Small intestine (tissue), 7 donors: Measurements from ENCODE around the gene NRAS. TPM values are rescaled to one million over a fixed set of nuclear protein-coding genes. Genes with fewer than 3 reads are reported as not detected.
A peak's percentile ranks its signal among the peaks of the same experiment; 100 is the strongest.

Source experiments
- DNase-seq, 2 donors: peaks; one replicate each; pipeline versions ENCODE4 v3.0.0 to v3.0.0-alpha.2; 2013
- FAIRE-seq: peaks from 2 replicates; lab custom pipeline; 2012; peaks lifted over from hg19 to GRCh38; lab: Jason Lieb, UNC
- H3K27ac ChIP-seq, 3 donors: one replicate each; pipeline ENCODE4 v1.5.1; 2013; ENCODE audit warnings: low read length in 2 of 3, mild to moderate bottlenecking in 2 of 3, control low read depth in 1 of 3, inconsistent platforms in 1 of 3, low read depth in 1 of 3, moderate library complexity in 1 of 3
- H3K27me3 ChIP-seq, 3 donors: one replicate each; pipeline ENCODE4 v1.6.1; 2013; ENCODE audit warnings: low read length in 3 of 3, inconsistent platforms in 1 of 3; ENCODE audit not compliant: control insufficient read depth in 3 of 3, insufficient read depth in 3 of 3
- H3K36me3 ChIP-seq, 3 donors: one replicate each; pipeline ENCODE4 v1.6.1; 2013; ENCODE audit warnings: low read length in 3 of 3, inconsistent platforms in 1 of 3, low read depth in 1 of 3, mild to moderate bottlenecking in 1 of 3, moderate library complexity in 1 of 3; ENCODE audit not compliant: control insufficient read depth in 3 of 3, insufficient read depth in 2 of 3
- H3K4me1 ChIP-seq, 3 donors: one replicate each; pipeline ENCODE4 v1.6.1; 2013; ENCODE audit warnings: low read length in 2 of 3, inconsistent platforms in 1 of 3, low read depth in 1 of 3, mild to moderate bottlenecking in 1 of 3, moderate library complexity in 1 of 3; ENCODE audit not compliant: control insufficient read depth in 3 of 3, insufficient read depth in 2 of 3
- H3K4me3 ChIP-seq, 3 donors: one replicate each; pipeline ENCODE4 v1.5.1; 2013; ENCODE audit warnings: low read length in 3 of 3, control low read depth in 1 of 3, inconsistent platforms in 1 of 3, low read depth in 1 of 3, mild to moderate bottlenecking in 1 of 3, moderate library complexity in 1 of 3
- H3K9me3 ChIP-seq, 2 donors: one replicate each; pipeline ENCODE4 v1.6.1; 2013; ENCODE audit warnings: low read depth in 1 of 2, low read length in 1 of 2; ENCODE audit not compliant: control insufficient read depth in 2 of 2, insufficient read depth in 1 of 2
- WGBS, 3 donors: extraction: QIAGEN DNeasy Blood & Tissue Kit; methylation state at CpG; one replicate each; pipeline ENCODE4 v1.1.7; 2013; 5-methylcytosine and 5-hydroxymethylcytosine counted together
- polyA plus RNA-seq, 4 donors: library from polyadenylated mRNA; stranded (reverse) in 3 of 4; unstranded in 1 of 4; fragments of 200-250 nt in 3 of 4; fragments of 120-200 nt in 1 of 4; gene quantifications; one replicate each; pipeline versions ENCODE4 v1.2.1 to v1.2.3, GENCODE V29; 2013
- donor health status: healthy with polysubstance abuse.
- donor health status: control.
- donor health status: control.
- donor health status: Bipolar disorder and iron deficiency.
- donor health status: healthy.

Gene NRAS
- polyA plus RNA-seq, 4 donors = 19.7 to 62.5 (median 21.3) TPM

DNA sequence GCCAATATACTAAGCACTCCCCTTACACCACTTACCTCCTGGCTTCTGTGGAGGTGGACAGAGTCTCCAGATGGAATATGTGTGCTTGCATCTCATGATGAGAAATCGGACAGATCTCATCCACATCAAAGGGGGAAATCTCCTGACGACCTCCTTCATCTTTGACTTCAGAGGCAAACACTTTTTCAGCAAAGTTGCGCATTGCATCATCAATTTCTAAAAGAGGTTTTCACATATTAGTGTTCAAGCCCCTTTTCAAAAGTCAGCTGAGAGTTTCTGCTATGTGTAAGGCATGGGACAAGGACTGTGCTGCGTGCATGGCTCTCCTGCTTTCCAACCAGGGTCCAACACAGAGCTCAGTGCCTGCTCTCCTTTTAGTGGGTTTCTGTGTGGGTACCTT is 28.0 kb downstream of the NRAS start:
- FAIRE-seq = no peak
- no peak overlapping the region for H3K4me3 ChIP-seq
- H3K4me1 ChIP-seq = no peaks in the 10 kb centered on the region
- no peaks in the 10 kb centered on the region for H3K9me3 ChIP-seq
- H3K27me3 ChIP-seq = peaks cover 0 to 2% (median 0%) of the 10 kb centered on the region in 3 donors
- H3K27ac ChIP-seq = no peak overlapping the region
- DNase-seq = no peak
- no peaks in the 10 kb centered on the region for H3K36me3 ChIP-seq
- WGBS, 3 donors = 74 to 89% (median 85%) methylated on average over 4 of the region's 4 CpGs

DNA sequence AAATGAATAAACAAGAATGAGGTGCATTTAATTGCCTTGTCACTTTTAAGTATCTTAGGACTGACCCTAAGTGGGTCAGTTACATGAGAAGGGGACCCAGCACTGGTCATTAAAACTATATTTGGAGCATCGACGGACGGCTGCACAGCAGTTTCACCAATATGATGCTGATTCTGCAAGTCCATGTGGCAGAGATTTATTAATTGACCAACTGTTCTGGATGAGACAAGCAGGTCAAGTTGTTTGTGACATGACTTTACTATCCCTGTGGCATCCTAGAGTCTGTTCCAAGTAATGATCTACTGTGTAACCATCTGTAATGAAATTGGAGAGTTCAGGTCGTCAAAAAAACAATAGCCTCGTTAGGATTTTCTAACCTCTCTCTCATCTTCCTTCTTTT is 30.7 kb downstream of the NRAS start:
- H3K36me3 ChIP-seq = no peaks in the 10 kb centered on the region
- 85 to 86% (median 85%) methylated on average over 5 of the region's 5 CpGs for WGBS, 3 donors
- no peaks in the 10 kb centered on the region for H3K4me1 ChIP-seq
- no peak overlapping the region for H3K27ac ChIP-seq
- no peak for FAIRE-seq
- no peaks in the 10 kb centered on the region for H3K9me3 ChIP-seq
- peaks cover 0 to 2% (median 0%) of the 10 kb centered on the region in 3 donors for H3K27me3 ChIP-seq
- H3K4me3 ChIP-seq = no peak overlapping the region
- DNase-seq = no peak

DNA sequence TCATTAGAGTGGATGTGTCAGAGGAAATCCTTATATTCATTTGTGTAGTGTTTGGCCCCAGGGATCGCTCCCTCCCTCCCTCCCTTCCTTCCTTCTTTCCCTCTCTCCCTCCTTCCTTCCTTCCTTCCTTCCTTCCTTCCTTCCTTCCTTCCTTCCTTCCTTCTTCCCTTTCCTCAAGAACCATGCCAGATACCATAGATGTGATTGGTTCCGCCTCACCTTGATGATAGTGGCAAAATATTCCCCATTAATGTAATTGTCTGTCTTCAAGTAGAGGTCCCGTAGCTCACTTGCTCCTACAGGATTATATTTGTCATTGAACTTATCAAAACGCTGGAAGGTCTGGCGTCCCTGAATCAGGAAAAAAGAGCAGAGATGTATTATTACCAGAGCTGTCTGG is 38.9 kb downstream of the NRAS start:
- FAIRE-seq (no peak), DNase-seq (no peak)
- H3K4me3 ChIP-seq = no peak overlapping the region
- no peaks in the 10 kb centered on the region for H3K36me3 ChIP-seq
- no peak overlapping the region for H3K27ac ChIP-seq
- no peaks in the 10 kb centered on the region for H3K4me1 ChIP-seq
- H3K9me3 ChIP-seq = no peaks in the 10 kb centered on the region
- H3K27me3 ChIP-seq = peaks cover 0 to 9% (median 0%) of the 10 kb centered on the region in 3 donors
- 81 to 83% (median 82%) methylated on average over 5 of the region's 5 CpGs for WGBS, 3 donors

DNA sequence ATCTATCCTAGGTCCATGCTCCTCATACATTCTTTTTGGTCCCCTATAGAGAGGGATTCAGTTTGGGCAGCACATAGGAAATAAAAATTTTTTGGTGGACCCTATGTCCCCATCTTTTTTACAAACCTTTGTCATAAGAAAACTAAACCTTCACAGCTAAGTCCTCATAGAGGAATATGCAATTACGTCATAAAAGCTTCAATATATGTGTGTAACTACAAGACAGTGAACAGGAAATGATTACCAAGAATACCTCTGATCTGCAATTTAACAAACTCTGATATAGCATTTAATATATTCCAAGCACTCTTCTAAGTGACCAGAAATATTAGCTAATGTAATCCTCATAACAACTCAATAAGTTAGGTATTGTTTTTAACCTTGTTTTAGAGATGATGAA is 40.5 kb downstream of the NRAS start:
- no peak for DNase-seq
- H3K36me3 ChIP-seq = no peaks in the 10 kb centered on the region
- H3K9me3 ChIP-seq = no peaks in the 10 kb centered on the region
- peaks cover 0 to 9% (median 0%) of the 10 kb centered on the region in 3 donors for H3K27me3 ChIP-seq
- no peak for FAIRE-seq
- 73 to 93% (median 88%) methylated on average over 1 of the region's 1 CpG for WGBS, 3 donors
- no peaks in the 10 kb centered on the region for H3K4me1 ChIP-seq
- H3K4me3 ChIP-seq = no peak overlapping the region
- H3K27ac ChIP-seq = no peak overlapping the region

DNA sequence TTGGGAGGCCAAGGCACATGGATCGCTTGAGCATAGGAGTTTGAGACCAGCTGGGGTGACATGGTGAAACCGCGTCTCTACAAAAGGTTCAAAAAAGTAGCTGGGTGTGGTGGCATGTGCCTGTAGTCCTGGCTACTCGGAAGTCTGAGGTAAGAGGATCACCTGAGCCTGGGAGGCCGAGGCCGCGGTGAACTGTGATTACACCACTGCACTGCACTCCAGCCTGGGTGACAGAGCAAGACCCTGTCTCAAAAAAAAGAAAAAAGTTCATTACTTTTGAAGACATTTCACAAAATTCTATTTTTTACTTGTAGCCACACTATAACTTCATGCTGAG is 44.7 kb downstream of the NRAS start:
- Histone ChIP-seq H3K4me1 (peaks cover 0 to 5% (median 3%) of the 10 kb centered on the region in 3 donors), H3K9me3 (no peaks in the 10 kb centered on the region), H3K27ac (no peak overlapping the region), H3K4me3 (no peak overlapping the region), H3K27me3 (peaks cover 0 to 13% (median 0%) of the 10 kb centered on the region in 3 donors), H3K36me3 (no peaks in the 10 kb centered on the region)
- FAIRE-seq = no peak
- no peak for DNase-seq
- 68 to 85% (median 76%) methylated on average over 7 of the region's 7 CpGs for WGBS, 3 donors

DNA sequence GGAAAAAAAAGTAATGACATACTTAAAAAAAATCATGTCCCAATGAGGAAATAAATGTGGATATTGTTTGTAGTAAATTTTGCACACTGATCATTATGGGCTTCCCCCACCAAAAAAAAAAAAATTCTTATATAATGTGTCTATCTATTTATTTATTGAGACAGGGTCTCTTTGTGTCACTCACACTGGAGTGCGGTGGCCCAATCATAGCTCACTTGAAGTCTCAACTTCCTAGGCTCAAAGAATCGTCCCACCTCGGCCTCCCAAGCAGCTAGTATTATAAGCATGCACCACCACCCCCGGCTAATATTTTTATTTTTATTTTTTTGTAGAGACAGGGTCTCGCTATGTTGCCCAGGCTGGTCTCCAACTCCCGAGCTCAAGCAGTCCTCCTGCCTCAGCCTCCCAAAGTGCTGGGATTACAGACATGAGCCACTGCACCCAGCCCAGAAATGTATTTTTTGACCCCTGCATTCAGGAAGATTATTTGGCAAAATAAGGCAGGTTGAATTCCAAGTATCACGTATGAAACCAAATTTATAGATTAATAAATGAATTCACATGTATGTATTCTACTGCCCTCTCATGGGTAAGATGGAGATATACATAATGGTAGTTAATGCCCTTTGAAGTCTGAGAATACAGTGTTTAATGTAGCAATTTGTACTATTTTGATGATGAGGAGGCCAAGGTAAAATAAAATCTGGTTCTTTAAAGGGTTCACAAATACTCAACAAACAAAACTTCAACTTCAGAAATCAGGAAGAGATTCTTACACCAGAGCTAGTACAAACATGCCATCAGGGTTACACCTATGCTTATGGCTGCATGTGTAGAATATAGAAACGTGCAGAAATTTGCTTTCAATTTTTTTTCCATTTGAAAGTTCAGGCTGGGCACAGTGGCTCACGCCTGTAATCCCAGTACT is 45.3 kb downstream of the NRAS start:
- Histone ChIP-seq H3K27ac (no peak overlapping the region), H3K27me3 (peaks cover 0 to 13% (median 0%) of the 10 kb centered on the region in 3 donors), H3K36me3 (no peaks in the 10 kb centered on the region), H3K4me1 (peaks cover 0 to 5% (median 3%) of the 10 kb centered on the region in 3 donors), H3K4me3 (no peak overlapping the region), H3K9me3 (no peaks in the 10 kb centered on the region)
- DNase-seq = peak; percentile 15 to 21
- no peak for FAIRE-seq
- whole genome bisulfite sequencing, 3 donors = 59 to 63% (median 59%) methylated on average over 9 of the region's 9 CpGs

DNA sequence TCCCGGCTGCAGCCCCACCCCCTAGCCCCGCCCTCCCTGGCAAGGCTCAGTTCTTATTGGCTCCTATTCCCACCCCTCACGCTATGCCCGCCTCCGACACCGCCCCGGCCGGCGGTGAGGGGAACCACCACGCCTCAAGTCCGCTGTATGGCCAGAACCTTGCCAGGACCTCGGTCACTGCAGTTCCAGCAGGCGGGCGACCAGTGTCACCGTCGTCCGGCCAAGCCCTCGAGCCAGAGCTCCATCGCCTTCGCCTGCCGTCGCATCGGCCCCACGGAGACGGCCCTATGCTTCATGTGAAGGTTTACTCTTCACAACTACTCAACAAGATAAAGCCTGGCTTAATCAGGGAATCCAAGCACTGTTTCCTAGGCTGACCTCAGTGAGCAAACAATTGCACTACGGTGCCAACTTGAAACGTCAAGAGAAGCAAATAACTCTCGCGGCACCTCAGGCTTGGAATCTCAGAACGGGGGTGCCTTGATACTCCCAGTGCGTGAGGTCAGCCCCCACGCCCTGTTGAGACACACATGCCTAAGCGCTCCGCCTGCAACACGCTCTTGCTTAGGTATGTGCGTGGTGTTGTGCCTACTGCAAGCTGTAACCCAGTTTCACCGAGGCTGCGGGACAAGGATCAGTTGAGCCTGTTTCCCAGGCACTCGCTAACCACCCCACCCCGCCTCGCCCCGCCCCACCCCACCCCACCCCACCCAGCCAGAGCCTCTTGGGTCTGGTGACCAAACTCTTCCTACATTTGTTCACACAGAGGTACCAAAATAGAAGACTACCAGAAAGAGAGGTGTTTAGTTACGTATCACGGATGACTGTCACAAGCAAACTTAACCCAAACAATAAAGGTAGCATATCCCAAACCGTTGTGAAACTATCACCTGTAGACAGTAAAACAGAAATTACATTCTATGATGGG is 46.2 kb downstream of the NRAS start:
- H3K9me3 ChIP-seq = no peaks in the 10 kb centered on the region
- H3K27me3 ChIP-seq = peaks cover 0 to 10% (median 0%) of the 10 kb centered on the region in 3 donors
- DNase-seq = peak; percentile 89 to 93
- no peak for FAIRE-seq
- WGBS, 3 donors = 1 to 3% (median 3%) methylated on average over 45 of the region's 45 CpGs
- H3K36me3 ChIP-seq = no peaks in the 10 kb centered on the region
- H3K27ac ChIP-seq = peak overlapping the region; percentile 48 to 87 (median 50)
- peaks cover 0 to 5% (median 3%) of the 10 kb centered on the region in 3 donors for H3K4me1 ChIP-seq
- H3K4me3 ChIP-seq = peak overlapping the region; percentile 55 to 76 (median 66)

DNA sequence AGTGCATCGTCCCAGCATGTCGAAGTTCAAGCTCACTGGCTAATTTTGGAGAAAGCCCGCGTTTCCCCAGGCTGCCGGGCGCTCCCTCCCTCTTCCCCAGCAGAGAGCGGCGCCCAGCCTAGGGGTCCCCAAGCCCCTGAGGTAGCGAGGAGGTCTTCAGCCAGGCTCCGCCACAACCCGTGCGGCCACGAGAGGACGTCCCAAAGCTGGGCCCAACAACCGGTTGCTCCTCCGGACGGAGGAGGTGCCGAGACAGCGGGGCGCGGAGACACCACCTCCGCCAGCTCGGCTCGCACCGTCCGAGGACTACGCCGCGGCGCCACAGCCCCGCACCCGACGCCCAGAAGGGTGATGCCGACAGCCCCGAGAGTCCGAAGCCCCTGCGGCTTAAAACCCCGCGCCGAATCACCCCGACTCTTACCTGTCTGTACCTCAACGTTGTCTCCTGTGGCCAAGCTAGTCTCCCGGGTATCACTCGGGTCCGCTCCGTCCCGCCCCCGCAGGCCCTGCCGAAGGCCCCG is 46.9 kb downstream of the NRAS start, which contains the start of gene DENND2C:
TSS of gene DENND2C (minus strand) at position 488 of the 521 bp plus-strand sequence. CDS start 44,065 bp downstream, outside the sequence.
- Histone ChIP-seq H3K4me3 (peak within 1 kb of the TSS; percentile 55 to 76 (median 66)), H3K36me3 (no peaks in the 10 kb centered on the region), H3K27me3 (peaks cover 0 to 8% (median 0%) of the 10 kb centered on the region in 3 donors), H3K27ac (peak within 1 kb of the TSS; percentile 48 to 87 (median 50)), H3K4me1 (peaks cover 0 to 5% (median 3%) of the 10 kb centered on the region in 3 donors), H3K9me3 (no peaks in the 10 kb centered on the region)
- FAIRE-seq (no peak), DNase-seq (no peak)
- WGBS, 3 donors = 0 to 2% (median 1%) methylated on average over 38 to 50 of the region's 50 CpGs
